PC-3 (cell line): Measurements from ENCODE around the gene NPEPL1.

Source experiments
- EZH2 ChIP-seq: fragments of 300-600 bp; sonication (generic); IDR thresholded peaks from one replicate; pipeline ENCODE4 v1.6.1; 2017; ENCODE audit warnings: antibody characterized with exemption, mild to moderate bottlenecking, low read length; ENCODE audit not compliant: unreplicated experiment
- EZH2phosphoT487 ChIP-seq: fragments of 300-600 bp; sonication (generic); IDR thresholded peaks from 2 replicates; pipeline ENCODE4 v1.6.1; 2018; ENCODE audit warnings: mild to moderate bottlenecking, antibody characterized with exemption, low read length, borderline replicate concordance
- TF ChIP-seq, protein P1 (sequence below): fragments of 300-600 bp; sonication (generic); conservative IDR thresholded peaks from 2 replicates; pipeline ENCODE4 v1.5.1; 2017; ENCODE audit warnings: antibody characterized with exemption, low read depth, mild to moderate bottlenecking, low read length

DNA sequence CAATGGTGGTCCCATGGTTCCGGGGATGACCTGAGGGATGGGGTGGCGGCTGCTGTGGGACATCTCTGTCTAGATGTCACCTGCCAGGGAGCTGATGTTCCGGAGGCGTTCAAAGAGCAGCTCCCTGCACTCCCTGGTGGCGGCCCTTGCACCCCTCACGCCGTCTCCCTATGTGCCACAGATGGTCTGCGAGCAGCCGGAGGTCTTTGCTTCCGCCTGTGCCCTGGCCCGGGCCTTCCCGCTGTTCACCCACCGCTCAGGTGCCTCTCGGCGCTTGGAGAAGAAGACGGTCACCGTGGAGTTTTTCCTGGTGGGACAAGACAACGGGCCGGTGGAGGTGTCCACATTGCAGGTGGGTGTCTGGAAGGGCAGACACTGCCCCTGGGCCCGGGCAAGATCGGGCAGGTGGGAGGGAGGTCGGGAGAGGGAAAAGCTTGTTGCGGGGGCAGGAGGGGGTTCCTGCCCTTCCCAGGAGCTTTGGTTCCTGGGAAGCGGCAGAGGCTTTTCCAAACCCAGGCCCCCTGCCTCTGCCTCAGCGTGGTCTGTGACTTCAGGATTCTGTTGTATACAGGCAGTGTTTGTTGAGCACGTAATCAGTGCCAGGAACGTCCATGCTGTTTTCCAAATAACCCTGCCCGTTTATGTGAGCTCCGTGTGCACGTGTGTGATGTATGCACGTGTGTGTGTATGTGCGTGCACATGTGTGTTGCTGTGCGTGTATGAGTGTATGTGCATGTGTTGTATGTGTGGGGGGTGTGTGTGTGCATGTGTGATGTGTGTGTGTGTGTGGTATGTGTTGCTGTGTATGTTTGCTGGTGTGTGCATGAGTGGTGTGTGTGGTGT lies 1.9 kb downstream of the NPEPL1 start:
- TF ChIP-seq, protein P1, sequence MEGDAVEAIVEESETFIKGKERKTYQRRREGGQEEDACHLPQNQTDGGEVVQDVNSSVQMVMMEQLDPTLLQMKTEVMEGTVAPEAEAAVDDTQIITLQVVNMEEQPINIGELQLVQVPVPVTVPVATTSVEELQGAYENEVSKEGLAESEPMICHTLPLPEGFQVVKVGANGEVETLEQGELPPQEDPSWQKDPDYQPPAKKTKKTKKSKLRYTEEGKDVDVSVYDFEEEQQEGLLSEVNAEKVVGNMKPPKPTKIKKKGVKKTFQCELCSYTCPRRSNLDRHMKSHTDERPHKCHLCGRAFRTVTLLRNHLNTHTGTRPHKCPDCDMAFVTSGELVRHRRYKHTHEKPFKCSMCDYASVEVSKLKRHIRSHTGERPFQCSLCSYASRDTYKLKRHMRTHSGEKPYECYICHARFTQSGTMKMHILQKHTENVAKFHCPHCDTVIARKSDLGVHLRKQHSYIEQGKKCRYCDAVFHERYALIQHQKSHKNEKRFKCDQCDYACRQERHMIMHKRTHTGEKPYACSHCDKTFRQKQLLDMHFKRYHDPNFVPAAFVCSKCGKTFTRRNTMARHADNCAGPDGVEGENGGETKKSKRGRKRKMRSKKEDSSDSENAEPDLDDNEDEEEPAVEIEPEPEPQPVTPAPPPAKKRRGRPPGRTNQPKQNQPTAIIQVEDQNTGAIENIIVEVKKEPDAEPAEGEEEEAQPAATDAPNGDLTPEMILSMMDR: no peak
- TF ChIP-seq EZH2phosphoT487 (no peak), EZH2 (no peak)
